ENCODE results near the gene SELENOV. TPM values are rescaled to one million over a fixed set of nuclear protein-coding genes. Genes with fewer than 3 reads are reported as not detected.

Gene SELENOV
- total and polyA plus RNA-seq, 2 experiments from 2014 or later, result not detected

DNA sequence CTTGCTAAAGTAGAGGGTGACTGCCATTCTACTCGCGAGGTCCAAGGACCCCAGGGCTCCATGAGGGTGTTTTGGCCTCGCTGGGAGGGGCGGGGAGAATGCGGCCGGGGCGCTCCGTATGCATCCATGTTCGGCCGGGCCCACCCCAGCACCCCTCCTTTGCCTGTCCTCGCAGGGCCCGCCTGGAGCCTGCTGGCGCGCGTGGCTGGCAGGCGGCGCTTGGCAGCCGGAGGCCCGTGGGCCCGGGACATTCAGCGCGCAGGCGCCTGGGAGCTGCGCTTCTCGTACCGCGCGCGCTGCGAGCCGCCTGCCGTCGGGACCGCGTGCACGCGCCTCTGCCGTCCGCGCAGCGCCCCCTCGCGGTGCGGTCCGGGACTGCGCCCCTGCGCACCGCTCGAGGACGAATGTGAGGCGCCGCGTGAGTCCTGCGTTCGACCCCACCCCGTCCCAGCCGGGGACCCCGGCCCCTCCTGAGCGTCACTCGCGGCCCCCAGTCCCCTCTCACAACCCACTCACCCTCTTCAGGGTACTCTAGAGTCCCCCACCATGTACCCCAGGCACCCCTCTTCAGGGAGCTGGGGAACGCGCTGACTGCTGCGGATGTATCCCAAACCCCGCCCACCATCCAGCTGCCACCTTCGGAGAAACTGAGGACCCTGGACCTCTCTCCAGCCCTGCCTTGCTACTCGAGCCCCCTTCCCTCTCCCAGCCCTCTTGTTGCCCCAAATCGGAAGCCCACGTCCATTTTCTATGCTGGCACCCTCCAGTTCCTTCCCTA, 12.1 kb upstream of the SELENOV start:
- in situ Hi-C loops (cut with MboI), result no loop called here
- Histone ChIP-seq H2AFZ (0 out of 2 replicates have a peak overlapping the region, but pooled peaks have one; percentile 55), H3K27ac (no peak overlapping the region), H3K36me3 (ENCODE audit: low read depth) (no peaks in the 10 kb centered on the region), H3F3A (ENCODE audit: insufficient read depth) (no peaks in the 10 kb centered on the region), H3K4me2 (ENCODE audit: unreplicated experiment) (no peak overlapping the region), H3K4me3 (no peak overlapping the region), H3K9me2 (ENCODE audit: insufficient read depth) (no peaks in the 10 kb centered on the region), H3K27me3 (replicated peaks; ENCODE audit: insufficient read depth) (peaks cover 36% of the 10 kb centered on the region), H3K79me2 (ENCODE audit: insufficient read depth) (no peaks in the 10 kb centered on the region), H4K20me1 (ENCODE audit: insufficient read depth) (no peaks in the 10 kb centered on the region), H3K4me1 (ENCODE audit: insufficient read depth) (0 out of 2 replicates have a peak, but pooled peaks cover 5% of the 10 kb centered on the region), H3K9me3 (ENCODE audit: low read depth) (no peaks in the 10 kb centered on the region), H3K9ac (no peak overlapping the region)
- 24 to 35% methylated on average over 26 to 38 of the region's 69 CpGs for WGBS, 2 experiments (ENCODE audit: low coverage in 1 of 2, low lambda C conversion rate in 2 of 2, missing lambda C conversion rate in 2 of 2)
- DNase-seq, result peak; percentile 93
- TF ChIP-seq EZH2 (IDR thresholded peaks at IDR 0.05; ENCODE audit: insufficient read depth, poor library complexity, severe bottlenecking) (no peak), EZH2phosphoT487 (IDR thresholded peaks at IDR 0.05; ENCODE audit: insufficient read depth, low read depth) (no peak)

DNA sequence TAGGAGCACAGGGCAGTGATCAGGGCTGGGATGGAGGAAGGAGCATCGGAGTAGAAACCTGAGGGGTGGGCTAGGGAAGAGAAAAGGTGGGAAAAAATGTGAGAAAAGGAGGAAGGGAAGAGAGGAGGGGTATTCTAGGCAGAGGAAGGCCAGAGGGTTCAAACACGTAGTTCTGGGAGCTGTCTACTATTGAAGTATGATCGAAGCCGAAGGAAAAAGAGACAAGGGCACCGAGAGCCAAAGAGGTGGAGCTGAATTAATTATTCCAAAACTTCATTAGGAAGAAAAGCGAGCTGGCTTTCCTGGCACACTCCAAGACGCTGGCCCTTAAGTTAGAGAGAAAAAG, 8.4 kb upstream of the SELENOV start:
- H3K27me3 ChIP-seq (replicated peaks; ENCODE audit: insufficient read depth), result peaks cover 15% of the 10 kb centered on the region; the same call in 1 of the 2 replicates
- H3K9ac ChIP-seq, result no peak overlapping the region
- TF ChIP-seq EZH2phosphoT487 (IDR thresholded peaks at IDR 0.05; ENCODE audit: insufficient read depth, low read depth) (no peak), EZH2 (IDR thresholded peaks at IDR 0.05; ENCODE audit: insufficient read depth, poor library complexity, severe bottlenecking) (no peak)
- no peak for DNase-seq
- H4K20me1 ChIP-seq (ENCODE audit: insufficient read depth), result no peaks in the 10 kb centered on the region
- H3K4me1 ChIP-seq (ENCODE audit: insufficient read depth), result no peaks in the 10 kb centered on the region
- no peaks in the 10 kb centered on the region for H3K9me2 ChIP-seq (ENCODE audit: insufficient read depth)
- in situ Hi-C loops (cut with MboI), result no loop called here
- H3K4me3 ChIP-seq, result peak overlapping the region; percentile 74
- no peak overlapping the region for H3K4me2 ChIP-seq (ENCODE audit: unreplicated experiment)
- 24 to 26% methylated on average over 7 of the region's 7 CpGs for WGBS, 2 experiments (ENCODE audit: low coverage in 1 of 2, low lambda C conversion rate in 2 of 2, missing lambda C conversion rate in 2 of 2)
- no peaks in the 10 kb centered on the region for H3K9me3 ChIP-seq (ENCODE audit: low read depth)
- no peaks in the 10 kb centered on the region for H3F3A ChIP-seq (ENCODE audit: insufficient read depth)
- peak overlapping the region; percentile 77 for H2AFZ ChIP-seq
- no peaks in the 10 kb centered on the region for H3K36me3 ChIP-seq (ENCODE audit: low read depth)
- H3K79me2 ChIP-seq (ENCODE audit: insufficient read depth), result no peaks in the 10 kb centered on the region
- H3K27ac ChIP-seq, result no peak overlapping the region

DNA sequence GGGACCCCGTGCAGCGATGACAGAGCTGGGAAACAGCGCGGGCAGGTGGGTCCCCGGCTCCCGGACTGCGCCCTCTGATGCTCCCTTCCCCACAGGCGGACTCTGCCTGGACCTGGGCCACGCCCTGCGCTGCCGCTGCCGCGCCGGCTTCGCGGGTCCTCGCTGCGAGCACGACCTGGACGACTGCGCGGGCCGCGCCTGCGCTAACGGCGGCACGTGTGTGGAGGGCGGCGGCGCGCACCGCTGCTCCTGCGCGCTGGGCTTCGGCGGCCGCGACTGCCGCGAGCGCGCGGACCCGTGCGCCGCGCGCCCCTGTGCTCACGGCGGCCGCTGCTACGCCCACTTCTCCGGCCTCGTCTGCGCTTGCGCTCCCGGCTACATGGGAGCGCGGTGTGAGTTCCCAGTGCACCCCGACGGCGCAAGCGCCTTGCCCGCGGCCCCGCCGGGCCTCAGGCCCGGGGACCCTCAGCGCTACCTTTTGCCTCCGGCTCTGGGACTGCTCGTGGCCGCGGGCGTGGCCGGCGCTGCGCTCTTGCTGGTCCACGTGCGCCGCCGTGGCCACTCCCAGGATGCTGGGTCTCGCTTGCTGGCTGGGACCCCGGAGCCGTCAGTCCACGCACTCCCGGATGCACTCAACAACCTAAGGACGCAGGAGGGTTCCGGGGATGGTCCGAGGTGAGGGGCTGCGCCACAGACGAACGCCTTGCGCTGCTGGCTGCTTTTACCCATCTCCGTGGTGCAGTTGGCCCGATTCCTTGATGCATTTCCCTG, 7.8 kb upstream of the SELENOV start:
- Histone ChIP-seq H3K79me2 (ENCODE audit: insufficient read depth) (no peaks in the 10 kb centered on the region), H3F3A (ENCODE audit: insufficient read depth) (no peaks in the 10 kb centered on the region), H3K4me1 (ENCODE audit: insufficient read depth) (no peaks in the 10 kb centered on the region), H3K4me2 (ENCODE audit: unreplicated experiment) (peak overlapping the region; percentile 67), H3K4me3 (peak overlapping the region; percentile 74), H3K9ac (no peak overlapping the region), H3K9me2 (ENCODE audit: insufficient read depth) (no peaks in the 10 kb centered on the region), H2AFZ (peak overlapping the region; percentile 91), H3K36me3 (ENCODE audit: low read depth) (no peaks in the 10 kb centered on the region), H4K20me1 (ENCODE audit: insufficient read depth) (no peaks in the 10 kb centered on the region), H3K27ac (no peak overlapping the region), H3K9me3 (ENCODE audit: low read depth) (no peaks in the 10 kb centered on the region), H3K27me3 (replicated peaks; ENCODE audit: insufficient read depth) (peaks cover 15% of the 10 kb centered on the region; the same call in 1 of the 2 replicates)
- DNase-seq, result peak; percentile 79
- WGBS, 2 experiments (ENCODE audit: low coverage in 1 of 2, low lambda C conversion rate in 2 of 2, missing lambda C conversion rate in 2 of 2), result 4% methylated on average over 89 to 94 of the region's 96 CpGs
- TF ChIP-seq EZH2 (IDR thresholded peaks at IDR 0.05; ENCODE audit: insufficient read depth, poor library complexity, severe bottlenecking) (no peak), EZH2phosphoT487 (IDR thresholded peaks at IDR 0.05; ENCODE audit: insufficient read depth, low read depth) (no peak)
- in situ Hi-C loops (cut with MboI), result no loop called here

DNA sequence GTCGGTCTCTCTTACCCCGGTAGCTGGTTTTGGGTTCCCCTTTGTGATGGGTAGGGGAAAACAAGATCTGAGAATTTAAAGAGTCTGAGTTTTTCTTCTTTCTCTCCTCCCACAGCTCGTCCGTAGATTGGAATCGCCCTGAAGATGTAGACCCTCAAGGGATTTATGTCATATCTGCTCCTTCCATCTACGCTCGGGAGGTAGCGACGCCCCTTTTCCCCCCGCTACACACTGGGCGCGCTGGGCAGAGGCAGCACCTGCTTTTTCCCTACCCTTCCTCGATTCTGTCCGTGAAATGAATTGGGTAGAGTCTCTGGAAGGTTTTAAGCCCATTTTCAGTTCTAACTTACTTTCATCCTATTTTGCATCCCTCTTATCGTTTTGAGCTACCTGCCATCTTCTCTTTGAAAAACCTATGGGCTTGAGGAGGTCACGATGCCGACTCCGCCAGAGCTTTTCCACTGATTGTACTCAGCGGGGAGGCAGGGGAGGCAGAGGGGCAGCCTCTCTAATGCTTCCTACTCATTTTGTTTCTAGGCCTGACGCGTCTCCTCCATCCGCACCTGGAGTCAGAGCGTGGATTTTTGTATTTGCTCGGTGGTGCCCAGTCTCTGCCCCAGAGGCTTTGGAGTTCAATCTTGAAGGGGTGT, 7.1 kb upstream of the SELENOV start:
- 19 to 20% methylated on average over 24 of the region's 24 CpGs for WGBS, 2 experiments (ENCODE audit: low coverage in 1 of 2, low lambda C conversion rate in 2 of 2, missing lambda C conversion rate in 2 of 2)
- DNase-seq, result no peak
- H3K27me3 ChIP-seq (replicated peaks; ENCODE audit: insufficient read depth), result peaks cover 15% of the 10 kb centered on the region; the same call in 1 of the 2 replicates
- peak overlapping the region; percentile 67 for H3K4me2 ChIP-seq (ENCODE audit: unreplicated experiment)
- H3F3A ChIP-seq (ENCODE audit: insufficient read depth), result no peaks in the 10 kb centered on the region
- H4K20me1 ChIP-seq (ENCODE audit: insufficient read depth), result no peaks in the 10 kb centered on the region
- H3K9me2 ChIP-seq (ENCODE audit: insufficient read depth), result no peaks in the 10 kb centered on the region
- H3K4me1 ChIP-seq (ENCODE audit: insufficient read depth), result no peaks in the 10 kb centered on the region
- H3K27ac ChIP-seq, result no peak overlapping the region
- no peaks in the 10 kb centered on the region for H3K9me3 ChIP-seq (ENCODE audit: low read depth)
- no peaks in the 10 kb centered on the region for H3K36me3 ChIP-seq (ENCODE audit: low read depth)
- no peak for TF ChIP-seq EZH2phosphoT487 (IDR thresholded peaks at IDR 0.05; ENCODE audit: insufficient read depth, low read depth)
- TF ChIP-seq EZH2 (IDR thresholded peaks at IDR 0.05; ENCODE audit: insufficient read depth, poor library complexity, severe bottlenecking), result no peak
- H3K4me3 ChIP-seq, result peak overlapping the region; percentile 74
- in situ Hi-C loops (cut with MboI), result no loop called here
- peak overlapping the region; percentile 91 for H2AFZ ChIP-seq
- no peaks in the 10 kb centered on the region for H3K79me2 ChIP-seq (ENCODE audit: insufficient read depth)
- H3K9ac ChIP-seq, result no peak overlapping the region

Measured in GM23248 (cell line).